ENCODE measurements around the gene ZNF264. TPM values are rescaled to one million over a fixed set of nuclear protein-coding genes. Genes with fewer than 3 reads are reported as not detected.

Gene ZNF264
- 10.7 and 12.1 TPM in 2 replicates for total RNA-seq

GRCh38 chr19:57191141-57192076 is at the start of gene ZNF264:
ZNF264 (plus strand) TSS chr19:57191500; CDS start chr19:57191914, 414 bp downstream.

DNA sequence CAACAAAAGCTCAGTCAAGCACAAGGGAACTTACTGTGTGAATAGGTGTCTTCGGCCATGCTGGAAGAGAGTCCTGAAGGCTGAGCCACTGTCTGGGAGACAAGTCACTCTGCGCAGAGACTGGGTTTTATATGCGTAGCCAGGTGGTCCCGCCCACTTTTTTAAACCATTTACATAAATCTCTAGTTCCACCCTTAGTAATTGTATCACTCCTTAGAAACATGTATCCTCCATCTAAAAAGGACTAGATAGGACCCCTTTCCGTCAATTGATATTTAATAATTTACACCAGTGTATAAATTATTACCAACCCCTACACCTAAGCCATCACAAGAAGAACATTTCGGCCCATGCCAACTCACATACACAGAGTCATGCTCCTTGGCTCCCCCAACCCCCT is 23.9 kb upstream of the ZNF264 start, which contains the start of gene DUXA:
DUXA (minus strand) TSS at position 101 of the 400 bp plus-strand sequence; CDS start at position 59, 42 bp downstream.

DNA sequence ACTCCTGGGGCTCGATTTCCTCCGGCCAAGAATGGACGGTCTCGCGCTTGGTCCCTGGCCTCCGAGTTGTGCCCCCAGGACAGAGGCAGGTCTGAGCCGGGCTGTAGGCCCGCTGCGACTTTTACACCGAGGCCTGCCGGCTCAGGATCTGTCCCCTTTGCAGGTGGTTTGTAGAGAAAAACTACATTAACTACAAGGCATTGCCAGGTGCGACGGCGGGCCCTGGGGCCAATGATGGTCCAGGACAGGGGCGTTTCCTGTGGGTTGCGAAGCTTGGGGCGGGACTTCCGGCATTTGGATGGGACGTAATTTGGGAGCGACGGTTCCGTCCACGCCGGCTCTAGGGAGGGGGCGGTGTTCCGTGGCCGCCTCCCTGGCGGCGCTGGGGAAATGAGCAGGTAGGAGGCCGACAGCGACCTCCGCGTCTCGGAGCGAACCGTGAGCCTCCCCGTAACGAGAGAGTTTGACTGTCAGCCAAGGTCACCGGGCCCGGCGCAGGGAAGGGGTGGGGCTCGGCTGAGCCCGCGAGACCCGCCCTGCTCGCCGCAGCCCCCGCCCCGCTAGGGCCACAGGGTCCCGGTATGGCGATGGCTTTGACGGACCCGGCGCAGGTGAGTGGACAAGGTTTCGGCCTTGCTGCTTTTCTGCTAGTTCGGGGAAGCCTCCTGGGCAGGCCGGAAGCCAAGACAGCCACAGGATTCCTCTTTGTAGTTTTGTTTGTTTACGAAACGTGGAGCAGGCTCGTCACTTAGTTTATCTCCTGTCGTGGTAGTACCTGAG is 49.2 kb downstream of the ZNF264 start, which contains the start of gene ZNF805:
ZNF805 (plus strand) TSS at position 322 of the 780 bp plus-strand sequence; CDS start at position 582, 260 bp downstream.

Other genes starting within 250 kb of the ZNF264 start
- not detected in 2 replicates for gene USP29, start 71.5 kb upstream of the ZNF264 start, total RNA-seq
- not detected in 2 replicates for gene ZIM3, start 46.3 kb upstream of the ZNF264 start, total RNA-seq
- not detected in 2 replicates for gene DUXA, start 24.0 kb upstream of the ZNF264 start, total RNA-seq
- 0.18 and 0.58 TPM in 2 replicates for gene AURKC, start 39.5 kb downstream of the ZNF264 start, total RNA-seq
- gene ZNF805, start 49.1 kb downstream of the ZNF264 start, total RNA-seq = 4.3 and 5.7 TPM in 2 replicates
- gene ZNF460, start 89.0 kb downstream of the ZNF264 start, total RNA-seq = 10.5 and 16.4 TPM in 2 replicates
- 2.0 and 2.7 TPM in 2 replicates for gene ZNF543, start 129.0 kb downstream of the ZNF264 start, total RNA-seq
- 2.3 and 3.2 TPM in 2 replicates for gene ZNF304, start 159.8 kb downstream of the ZNF264 start, total RNA-seq
- 23.2 and 34.6 TPM in 2 replicates for gene TRAPPC2B, start 172.1 kb downstream of the ZNF264 start, total RNA-seq
- gene ZNF547, start 172.1 kb downstream of the ZNF264 start, total RNA-seq = 2.1 and 2.6 TPM in 2 replicates
- 5.8 and 10.3 TPM in 2 replicates for gene ZNF548, start 198.4 kb downstream of the ZNF264 start, total RNA-seq
- 0.86 and 5.8 TPM in 2 replicates for gene ZNF17, start 219.7 kb downstream of the ZNF264 start, total RNA-seq
- 1.4 and 2.9 TPM in 2 replicates for gene ZNF749, start 243.8 kb downstream of the ZNF264 start, total RNA-seq

Measured in myometrial cell (primary cell).